ENCODE measurements around the gene PPP1R27.

The PPP1R27 gene

DNA sequence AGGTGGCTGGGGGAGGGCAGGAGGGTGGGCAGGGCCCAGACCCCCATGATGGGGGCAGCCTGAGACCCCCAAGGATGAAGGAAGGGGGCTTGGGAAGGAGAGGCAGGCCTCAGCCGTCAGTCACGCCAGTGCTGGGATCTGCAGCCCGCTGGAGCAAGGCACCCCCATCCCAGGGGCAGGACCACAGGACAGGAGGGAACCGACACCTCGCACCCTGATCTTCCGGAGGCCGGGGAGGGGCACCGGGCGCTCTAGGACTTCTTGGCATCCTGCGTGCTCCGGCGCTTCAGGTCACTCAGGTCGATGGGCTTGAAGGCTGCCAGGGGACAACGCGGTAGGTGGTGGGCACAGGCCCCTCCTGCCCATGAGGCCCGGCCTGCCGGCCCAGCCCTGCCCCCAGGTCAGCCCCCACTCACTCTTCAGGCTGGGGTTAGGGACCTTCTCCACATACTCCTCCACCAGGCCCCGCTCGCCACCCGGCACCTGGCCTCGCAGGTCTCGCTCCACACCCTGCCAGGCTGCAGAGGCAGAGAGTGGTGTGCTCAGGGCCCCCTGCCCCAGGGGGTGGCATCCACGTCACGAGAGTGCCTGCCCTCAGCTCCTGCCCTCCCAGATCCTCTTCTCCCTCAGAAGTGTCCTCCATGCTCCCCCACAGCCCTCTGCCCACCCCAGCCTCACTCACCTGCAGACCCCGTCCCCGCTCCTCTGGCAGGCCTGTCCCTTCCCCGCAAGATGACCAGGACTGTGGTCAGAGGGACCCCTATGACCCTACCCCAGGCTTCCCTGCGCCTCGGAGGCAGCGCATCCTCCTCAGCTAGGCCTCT is 11.6 kb downstream of the PPP1R27 start:
- Histone ChIP-seq H3K9me3 (ENCODE audit: insufficient read depth, low read length) (no peaks in the 10 kb centered on the region), H3K4me3 (ENCODE audit: low read length) (no peak overlapping the region), H2AFZ (ENCODE audit: low read depth, low read length) (no peak overlapping the region), H3K27me3 (ENCODE audit: low read depth, low read length) (no peaks in the 10 kb centered on the region), H3K4me2 (ENCODE audit: low read length) (no peak overlapping the region), H4K20me1 (ENCODE audit: insufficient read depth, low read length) (no peaks in the 10 kb centered on the region), H3K36me3 (replicated peaks; ENCODE audit: low read depth, low read length) (no peaks in the 10 kb centered on the region), H3K9ac (ENCODE audit: low read length) (no peak overlapping the region), H3K27ac (ENCODE audit: low read length) (no peak overlapping the region), H3K4me1 (ENCODE audit: low read length) (no peaks in the 10 kb centered on the region), H3K79me2 (ENCODE audit: low read length) (no peaks in the 10 kb centered on the region)
- TF ChIP-seq, protein P1, sequence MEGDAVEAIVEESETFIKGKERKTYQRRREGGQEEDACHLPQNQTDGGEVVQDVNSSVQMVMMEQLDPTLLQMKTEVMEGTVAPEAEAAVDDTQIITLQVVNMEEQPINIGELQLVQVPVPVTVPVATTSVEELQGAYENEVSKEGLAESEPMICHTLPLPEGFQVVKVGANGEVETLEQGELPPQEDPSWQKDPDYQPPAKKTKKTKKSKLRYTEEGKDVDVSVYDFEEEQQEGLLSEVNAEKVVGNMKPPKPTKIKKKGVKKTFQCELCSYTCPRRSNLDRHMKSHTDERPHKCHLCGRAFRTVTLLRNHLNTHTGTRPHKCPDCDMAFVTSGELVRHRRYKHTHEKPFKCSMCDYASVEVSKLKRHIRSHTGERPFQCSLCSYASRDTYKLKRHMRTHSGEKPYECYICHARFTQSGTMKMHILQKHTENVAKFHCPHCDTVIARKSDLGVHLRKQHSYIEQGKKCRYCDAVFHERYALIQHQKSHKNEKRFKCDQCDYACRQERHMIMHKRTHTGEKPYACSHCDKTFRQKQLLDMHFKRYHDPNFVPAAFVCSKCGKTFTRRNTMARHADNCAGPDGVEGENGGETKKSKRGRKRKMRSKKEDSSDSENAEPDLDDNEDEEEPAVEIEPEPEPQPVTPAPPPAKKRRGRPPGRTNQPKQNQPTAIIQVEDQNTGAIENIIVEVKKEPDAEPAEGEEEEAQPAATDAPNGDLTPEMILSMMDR (IDR thresholded peaks at IDR 0.05; ENCODE audit: low read depth, low read length), result no peak
- no peak for TF ChIP-seq EZH2phosphoT487 (IDR thresholded peaks at IDR 0.05; ENCODE audit: low read depth)

DNA sequence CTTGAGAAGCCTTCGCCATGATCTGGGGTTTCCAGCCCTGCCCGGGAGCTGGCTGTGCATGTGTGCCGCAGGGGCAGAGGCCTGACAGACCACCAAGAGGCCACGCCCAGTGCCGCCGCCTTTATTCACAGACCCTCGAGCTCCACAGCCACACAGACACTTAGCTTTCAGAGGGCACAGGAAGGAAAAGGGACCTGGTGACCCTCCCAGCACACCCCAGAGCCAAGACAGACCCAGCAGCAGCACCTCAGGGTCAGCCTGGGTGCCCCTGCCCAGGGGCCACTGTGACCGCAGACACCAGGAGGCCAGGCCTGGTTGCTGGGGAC is 12.6 kb downstream of the PPP1R27 start:
- Histone ChIP-seq H3K36me3 (replicated peaks; ENCODE audit: low read depth, low read length) (no peaks in the 10 kb centered on the region), H3K4me1 (ENCODE audit: low read length) (no peaks in the 10 kb centered on the region), H2AFZ (ENCODE audit: low read depth, low read length) (no peak overlapping the region), H3K4me3 (ENCODE audit: low read length) (no peak overlapping the region), H3K9me3 (ENCODE audit: insufficient read depth, low read length) (no peaks in the 10 kb centered on the region), H3K4me2 (ENCODE audit: low read length) (no peak overlapping the region), H3K9ac (ENCODE audit: low read length) (no peak overlapping the region), H3K27ac (ENCODE audit: low read length) (no peak overlapping the region), H3K27me3 (ENCODE audit: low read depth, low read length) (no peaks in the 10 kb centered on the region), H4K20me1 (ENCODE audit: insufficient read depth, low read length) (no peaks in the 10 kb centered on the region), H3K79me2 (ENCODE audit: low read length) (no peaks in the 10 kb centered on the region)
- TF ChIP-seq, protein P1 (IDR thresholded peaks at IDR 0.05; ENCODE audit: low read depth, low read length), result no peak
- TF ChIP-seq EZH2phosphoT487 (IDR thresholded peaks at IDR 0.05; ENCODE audit: low read depth), result no peak

DNA sequence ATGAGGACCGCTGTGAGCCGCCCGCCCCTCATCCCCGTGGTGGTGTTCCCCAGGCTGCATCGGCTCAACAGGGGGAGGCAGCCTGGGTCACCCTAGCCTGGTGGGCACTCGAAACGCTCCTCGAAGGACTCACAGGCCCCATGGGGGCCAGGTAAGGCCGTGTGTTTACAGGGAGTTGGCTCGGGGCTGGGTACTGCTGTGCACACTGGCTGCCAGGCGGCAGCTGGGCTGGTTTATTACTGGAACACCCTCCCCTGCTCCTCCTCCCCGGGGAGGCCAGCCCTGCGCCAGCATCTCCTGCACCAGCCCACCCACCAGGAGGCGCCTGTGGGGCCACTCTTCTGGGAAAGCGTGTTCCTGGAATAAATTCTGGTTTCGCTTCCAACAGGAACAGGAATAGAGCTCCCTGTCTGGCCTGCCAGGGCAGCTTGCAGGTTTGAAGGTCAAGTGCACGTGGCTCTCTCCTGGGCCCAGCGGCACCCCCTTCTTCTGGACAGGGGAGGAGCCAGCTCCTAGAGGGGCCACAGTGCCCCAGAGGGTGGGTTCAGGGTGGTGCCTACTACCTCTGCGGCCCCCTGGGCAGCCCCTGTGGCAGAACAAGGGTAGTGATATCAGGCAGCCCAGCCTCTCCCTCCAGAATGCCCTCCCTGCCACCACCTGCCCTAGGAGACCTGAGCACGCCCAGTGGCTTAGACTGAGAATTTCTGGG is 13.1 kb downstream of the PPP1R27 start:
- no peaks in the 10 kb centered on the region for H3K4me1 ChIP-seq (ENCODE audit: low read length)
- H4K20me1 ChIP-seq (ENCODE audit: insufficient read depth, low read length), result no peaks in the 10 kb centered on the region
- no peak overlapping the region for H3K9ac ChIP-seq (ENCODE audit: low read length)
- H3K4me3 ChIP-seq (ENCODE audit: low read length), result no peak overlapping the region
- TF ChIP-seq, protein P1 (IDR thresholded peaks at IDR 0.05; ENCODE audit: low read depth, low read length), result peak; percentile 22; the same call in 1 of the 2 replicates
- TF ChIP-seq EZH2phosphoT487 (IDR thresholded peaks at IDR 0.05; ENCODE audit: low read depth), result no peak
- H3K4me2 ChIP-seq (ENCODE audit: low read length), result no peak overlapping the region
- no peaks in the 10 kb centered on the region for H3K9me3 ChIP-seq (ENCODE audit: insufficient read depth, low read length)
- no peaks in the 10 kb centered on the region for H3K36me3 ChIP-seq (replicated peaks; ENCODE audit: low read depth, low read length)
- no peak overlapping the region for H3K27ac ChIP-seq (ENCODE audit: low read length)
- no peak overlapping the region for H2AFZ ChIP-seq (ENCODE audit: low read depth, low read length)
- H3K27me3 ChIP-seq (ENCODE audit: low read depth, low read length), result no peaks in the 10 kb centered on the region
- H3K79me2 ChIP-seq (ENCODE audit: low read length), result no peaks in the 10 kb centered on the region

DNA sequence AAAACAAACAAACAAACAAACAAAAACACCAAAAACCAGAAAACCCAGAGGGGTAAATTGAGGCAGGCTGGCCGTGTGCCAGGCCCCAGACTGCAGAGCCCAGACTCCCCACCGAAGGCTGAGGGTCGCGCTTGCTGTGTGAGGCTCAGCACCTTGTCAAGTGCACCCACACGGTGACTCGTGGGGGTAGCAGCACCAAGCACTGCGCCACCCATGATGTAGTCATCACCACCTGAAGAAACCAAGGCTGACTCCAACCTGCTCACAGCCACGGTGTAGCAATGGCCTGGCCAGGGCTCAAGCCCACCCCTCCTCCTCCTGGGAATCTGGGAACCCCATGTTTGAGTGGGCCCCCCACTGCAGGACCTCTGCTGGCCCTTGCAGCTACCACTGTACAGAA is 13.7 kb downstream of the PPP1R27 start:
- no peak overlapping the region for H3K4me2 ChIP-seq (ENCODE audit: low read length)
- no peaks in the 10 kb centered on the region for H4K20me1 ChIP-seq (ENCODE audit: insufficient read depth, low read length)
- H3K4me3 ChIP-seq (ENCODE audit: low read length), result no peak overlapping the region
- no peaks in the 10 kb centered on the region for H3K27me3 ChIP-seq (ENCODE audit: low read depth, low read length)
- no peaks in the 10 kb centered on the region for H3K9me3 ChIP-seq (ENCODE audit: insufficient read depth, low read length)
- no peaks in the 10 kb centered on the region for H3K36me3 ChIP-seq (replicated peaks; ENCODE audit: low read depth, low read length)
- H3K27ac ChIP-seq (ENCODE audit: low read length), result no peak overlapping the region
- no peak overlapping the region for H3K9ac ChIP-seq (ENCODE audit: low read length)
- H3K79me2 ChIP-seq (ENCODE audit: low read length), result no peaks in the 10 kb centered on the region
- no peaks in the 10 kb centered on the region for H3K4me1 ChIP-seq (ENCODE audit: low read length)
- no peak overlapping the region for H2AFZ ChIP-seq (ENCODE audit: low read depth, low read length)
- no peak for TF ChIP-seq EZH2phosphoT487 (IDR thresholded peaks at IDR 0.05; ENCODE audit: low read depth)
- TF ChIP-seq, protein P1 (IDR thresholded peaks at IDR 0.05; ENCODE audit: low read depth, low read length), result no peak
